ENCODE results near the gene SVOPL.

The SVOPL gene

GRCh38 chr7:138568655-138569054 lies 132.5 kb downstream of the SVOPL start:
- TF ChIP-seq CTCF (IDR thresholded peaks at IDR 0.05; ENCODE audit: borderline replicate concordance, insufficient read depth, low read depth, low read length): no peak
- no peak overlapping the region for H3K4me3 ChIP-seq (ENCODE audit: low read depth, low read length)

GRCh38 chr7:138565451-138566114 lies 135.6 kb downstream of the SVOPL start:
- TF ChIP-seq CTCF (IDR thresholded peaks at IDR 0.05; ENCODE audit: borderline replicate concordance, insufficient read depth, low read depth, low read length): no peak
- no peak overlapping the region for H3K4me3 ChIP-seq (ENCODE audit: low read depth, low read length)

- no peak overlapping the region for H3K4me3 ChIP-seq (ENCODE audit: low read depth, low read length)
- no peak for TF ChIP-seq CTCF (IDR thresholded peaks at IDR 0.05; ENCODE audit: borderline replicate concordance, insufficient read depth, low read depth, low read length)
Observed at GRCh38 chr7:138565071-138565450, 136.1 kb downstream of the SVOPL start.

GRCh38 chr7:138564365-138564764 lies 136.8 kb downstream of the SVOPL start:
- no peak overlapping the region for H3K4me3 ChIP-seq (ENCODE audit: low read depth, low read length)
- TF ChIP-seq CTCF (IDR thresholded peaks at IDR 0.05; ENCODE audit: borderline replicate concordance, insufficient read depth, low read depth, low read length): no peak

GRCh38 chr7:138563808-138564207 lies 137.4 kb downstream of the SVOPL start:
- no peak overlapping the region for H3K4me3 ChIP-seq (ENCODE audit: low read depth, low read length)
- no peak for TF ChIP-seq CTCF (IDR thresholded peaks at IDR 0.05; ENCODE audit: borderline replicate concordance, insufficient read depth, low read depth, low read length)

GRCh38 chr7:138559448-138559847 lies 141.7 kb downstream of the SVOPL start:
- TF ChIP-seq CTCF (IDR thresholded peaks at IDR 0.05; ENCODE audit: borderline replicate concordance, insufficient read depth, low read depth, low read length): no peak
- no peak overlapping the region for H3K4me3 ChIP-seq (ENCODE audit: low read depth, low read length)

GRCh38 chr7:138556771-138557484 lies 144.2 kb downstream of the SVOPL start:
- no peak overlapping the region for H3K4me3 ChIP-seq (ENCODE audit: low read depth, low read length)
- no peak for TF ChIP-seq CTCF (IDR thresholded peaks at IDR 0.05; ENCODE audit: borderline replicate concordance, insufficient read depth, low read depth, low read length)
